ENCODE data around the gene ZMYND11.

The ZMYND11 gene

GRCh38 chr10:277963-278362 is 142.7 kb downstream of the ZMYND11 start (continued):
- TF ChIP-seq YY1 (tag by site-specific recombination; IDR thresholded peaks at IDR 0.05): no peak
- TF ChIP-seq ZNF514 (tag by site-specific recombination; IDR thresholded peaks at IDR 0.05): no peak
- TF ChIP-seq OVOL3 (tag by site-specific recombination; IDR thresholded peaks at IDR 0.05): no peak
- TF ChIP-seq ZNF112 (tag by site-specific recombination; IDR thresholded peaks at IDR 0.05): no peak
- TF ChIP-seq IKZF3 (tag by site-specific recombination; IDR thresholded peaks at IDR 0.05): no peak
- no peak for TF ChIP-seq ZNF184 (tag by site-specific recombination; IDR thresholded peaks at IDR 0.05)
- no peak for TF ChIP-seq ZNF692 (tag by site-specific recombination; IDR thresholded peaks at IDR 0.05)
- no peak for TF ChIP-seq ZNF664 (tag by site-specific recombination; IDR thresholded peaks at IDR 0.05)
- no peak for TF ChIP-seq ZNF624 (tag by site-specific recombination; IDR thresholded peaks at IDR 0.05)
- no peak for TF ChIP-seq ZNF266 (tag by site-specific recombination; IDR thresholded peaks at IDR 0.05; ENCODE audit: low read depth)

GRCh38 chr10:278707-279106 is 143.5 kb downstream of the ZMYND11 start:
- Histone ChIP-seq H3K27ac (ENCODE audit: extremely low read depth, low read depth, low read length) (no peak overlapping the region), H3K9me3 (ENCODE audit: control insufficient read depth, insufficient read depth, low read depth, low read length) (no peaks in the 10 kb centered on the region), H3K4me1 (ENCODE audit: control insufficient read depth, insufficient read depth, low read length) (peaks cover 2% of the 10 kb centered on the region; the same call in 1 of the 2 replicates), H3K36me3 (ENCODE audit: control insufficient read depth in 2 of 2, insufficient read depth in 1 of 2, low read length in 2 of 2) (peaks cover 0 to 58% of the 10 kb centered on the region in 2 experiments; a peak in 1 of 3 replicates), H3K4me3 (ENCODE audit: low read depth, low read length) (no peak overlapping the region)
- TF ChIP-seq ZSCAN18 (tag by site-specific recombination; IDR thresholded peaks at IDR 0.05) (no peak), ZNF16 (tag by site-specific recombination; IDR thresholded peaks at IDR 0.05; ENCODE audit: low read depth) (no peak), ZNF747 (tag by site-specific recombination; IDR thresholded peaks at IDR 0.05) (no peak), ZNF202 (tag by site-specific recombination; IDR thresholded peaks at IDR 0.05; ENCODE audit: borderline replicate concordance) (no peak)
- CTCF ChIA-PET: no interaction called here
- POLR2A ChIA-PET: no interaction called here

- CTCF ChIA-PET: no interaction called here
- peaks cover 2% of the 10 kb centered on the region; the same call in 1 of the 2 replicates for H3K4me1 ChIP-seq (ENCODE audit: control insufficient read depth, insufficient read depth, low read length)
- POLR2A ChIA-PET: no interaction called here
- no peak overlapping the region for H3K27ac ChIP-seq (ENCODE audit: extremely low read depth, low read depth, low read length)
- peaks cover 0 to 63% of the 10 kb centered on the region in 2 experiments; a peak in 1 of 3 replicates for H3K36me3 ChIP-seq (ENCODE audit: control insufficient read depth in 2 of 2, insufficient read depth in 1 of 2, low read length in 2 of 2)
- no peak overlapping the region for H3K4me3 ChIP-seq (ENCODE audit: low read depth, low read length)
- TF ChIP-seq ZFP41 (tag by site-specific recombination; IDR thresholded peaks at IDR 0.05; ENCODE audit: borderline replicate concordance) (no peak), ZNF777 (tag by site-specific recombination; IDR thresholded peaks at IDR 0.05; ENCODE audit: borderline replicate concordance) (no peak), ZNF513 (tag by site-specific recombination; IDR thresholded peaks at IDR 0.05) (no peak), SCRT2 (tag by site-specific recombination; IDR thresholded peaks at IDR 0.05) (no peak), ZNF830 (tag by site-specific recombination; IDR thresholded peaks at IDR 0.05; ENCODE audit: low read depth) (no peak), ZIC2 (tag by site-specific recombination; IDR thresholded peaks at IDR 0.05) (no peak), ZNF548 (tag by site-specific recombination; IDR thresholded peaks at IDR 0.05) (no peak), BCL6B (tag by site-specific recombination; IDR thresholded peaks at IDR 0.05) (no peak), ZNF341 (tag by site-specific recombination; IDR thresholded peaks at IDR 0.05; ENCODE audit: low read depth) (no peak), ZNF23 (tag by site-specific recombination; IDR thresholded peaks at IDR 0.05; ENCODE audit: borderline replicate concordance) (no peak), ZNF214 (tag by site-specific recombination; IDR thresholded peaks at IDR 0.05; ENCODE audit: borderline replicate concordance) (no peak), ZSCAN16 (tag by site-specific recombination; IDR thresholded peaks at IDR 0.05) (no peak), SP7 (tag by site-specific recombination; IDR thresholded peaks at IDR 0.05) (no peak), ZNF292 (tag by site-specific recombination; IDR thresholded peaks at IDR 0.05; ENCODE audit: borderline replicate concordance, low read depth) (no peak), ZNF223 (tag by site-specific recombination; IDR thresholded peaks at IDR 0.05) (no peak), ZNF10 (tag by site-specific recombination; IDR thresholded peaks at IDR 0.05) (no peak), ZBTB7A (tag by site-specific recombination; IDR thresholded peaks at IDR 0.05; ENCODE audit: low read depth) (no peak)
- no peaks in the 10 kb centered on the region for H3K9me3 ChIP-seq (ENCODE audit: control insufficient read depth, insufficient read depth, low read depth, low read length)
These were observed 144.0 kb downstream of the ZMYND11 start for GRCh38 chr10:279232-279631.
